Activated T-cell treated with anti-CD3 and anti-CD28 coated beads for 48 hours (primary cell): ENCODE measurements around the gene GPD2.
"Not testable (repeated sequence)": the region's sequence is repeated elsewhere in the genome, so short reads cannot be mapped to it uniquely, and the experiment has no call there.

Experiments
- DNase-seq: peaks from one replicate; pipeline ENCODE4 v3.0.0-alpha.2; 2020; ENCODE audit warnings: low read depth

The GPD2 gene

DNA sequence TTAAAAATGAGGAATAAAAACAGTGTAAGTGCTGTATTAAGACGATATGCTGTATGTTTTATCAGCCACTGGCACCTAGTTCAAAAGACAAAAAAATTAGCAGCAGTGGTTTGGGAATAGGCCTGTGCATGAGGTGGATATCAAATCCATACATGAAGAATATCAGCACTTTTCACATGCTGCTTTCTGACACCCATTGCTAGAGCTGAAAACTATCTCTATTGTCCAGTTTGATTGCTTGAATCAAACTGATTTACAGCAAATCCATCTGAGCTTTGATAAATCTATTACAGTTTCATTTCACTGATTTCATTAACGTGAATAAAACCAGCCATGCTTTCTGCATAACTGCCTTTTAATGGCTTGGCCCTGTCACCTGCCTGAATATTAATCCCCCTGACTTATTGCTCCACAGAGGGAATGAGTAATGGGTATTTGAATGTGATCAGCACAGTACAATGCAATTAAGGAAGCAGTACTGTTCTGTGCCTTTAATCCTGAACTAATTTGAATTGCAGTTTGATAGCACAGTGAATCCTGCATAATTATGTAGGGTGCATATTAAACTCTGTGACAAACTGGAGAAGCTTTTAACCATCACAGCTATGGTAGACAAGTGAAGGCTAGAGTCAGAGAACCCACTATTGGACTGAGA lies 154.0 kb downstream of the GPD2 start:
- no peak for DNase-seq

DNA sequence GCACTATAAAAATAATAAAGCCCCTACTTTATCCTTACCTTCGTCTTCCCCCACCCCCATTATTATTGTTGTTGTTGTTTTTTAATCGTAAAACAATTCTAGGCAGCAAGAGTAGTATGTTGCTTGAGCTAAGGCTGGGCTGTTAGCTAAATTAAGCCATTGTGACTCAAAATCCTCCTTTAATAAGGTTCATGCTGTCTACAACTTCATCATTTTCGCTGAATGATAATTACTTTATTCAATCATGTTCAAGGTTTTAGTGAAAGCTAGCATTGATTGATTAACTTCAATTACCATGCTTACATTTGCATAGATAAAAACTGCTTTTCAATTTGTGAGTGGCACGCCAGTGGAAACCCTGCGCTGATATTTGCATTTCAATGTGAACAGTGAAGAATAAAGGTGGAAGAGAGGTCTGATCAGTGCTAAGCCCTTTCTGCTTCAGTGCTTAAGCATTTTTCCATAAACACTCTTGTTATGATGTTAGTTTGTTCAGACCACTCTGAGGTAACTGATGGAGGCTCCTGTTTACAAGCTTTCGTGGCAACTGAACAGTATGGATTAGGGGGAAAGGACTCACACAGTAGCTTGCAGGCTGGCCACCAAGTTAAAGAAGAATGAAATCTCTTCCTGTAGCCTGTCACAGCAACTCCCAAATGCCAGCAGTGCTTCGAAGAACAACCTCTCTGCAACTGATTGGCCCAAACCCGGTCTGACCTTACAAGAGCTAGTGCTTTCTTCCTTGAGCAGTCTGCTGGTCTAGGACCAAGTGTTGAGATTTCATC lies 156.8 kb downstream of the GPD2 start:
- no peak for DNase-seq

DNA sequence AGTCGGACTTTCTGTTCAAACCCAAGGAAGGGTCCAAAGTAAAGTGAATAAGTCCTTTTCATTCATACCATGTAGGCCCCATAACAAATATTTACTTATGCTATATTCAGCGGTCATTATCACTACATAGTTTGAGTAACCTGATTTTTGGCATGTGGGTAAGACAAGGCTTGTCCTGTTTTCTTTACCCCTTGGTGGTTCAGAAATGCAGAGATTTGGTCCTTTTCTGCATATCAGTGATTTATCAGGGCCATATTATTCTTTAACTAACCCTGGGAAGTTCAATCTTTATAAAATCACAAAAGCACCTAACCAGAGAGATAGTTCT lies 157.4 kb downstream of the GPD2 start:
- DNase-seq, result no peak

DNA sequence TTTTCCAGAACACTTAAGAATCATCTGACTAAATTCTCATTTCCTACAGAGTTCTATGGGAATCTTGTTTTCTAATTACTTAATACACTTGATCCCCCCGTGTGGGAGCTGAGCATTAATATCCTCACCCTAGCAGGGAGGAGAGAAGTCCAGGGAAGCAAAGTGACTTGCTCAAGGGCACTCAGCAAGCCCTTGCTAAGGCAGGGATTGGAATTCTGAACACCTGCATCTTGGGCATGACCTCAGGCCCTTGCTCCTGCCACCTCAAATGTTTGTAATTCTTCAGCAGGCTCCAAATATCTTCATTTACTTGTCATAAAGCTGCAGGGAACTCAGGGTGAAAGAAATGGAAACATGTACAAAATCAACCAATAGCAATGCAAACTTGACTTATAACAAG lies 162.4 kb downstream of the GPD2 start:
- no peak for DNase-seq

DNA sequence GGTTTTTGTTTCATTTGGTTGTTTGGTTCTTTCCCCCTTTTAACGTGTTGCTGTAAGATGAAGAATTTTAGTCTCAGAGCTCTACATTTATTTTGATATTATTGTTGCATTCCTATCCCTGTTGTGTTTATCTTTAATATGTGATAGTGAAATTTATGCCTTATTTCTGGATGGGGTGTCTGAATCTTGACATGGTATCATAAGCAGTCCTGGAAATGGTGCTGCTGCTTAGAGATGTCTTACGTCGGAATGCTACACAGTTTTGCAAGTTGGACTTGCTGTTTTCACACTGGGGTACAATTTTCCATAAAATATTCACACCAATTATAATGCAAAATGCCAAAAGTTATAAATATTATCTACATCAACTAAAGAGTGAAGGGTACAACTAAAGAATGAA lies 164.0 kb downstream of the GPD2 start:
- DNase-seq, result no peak

DNA sequence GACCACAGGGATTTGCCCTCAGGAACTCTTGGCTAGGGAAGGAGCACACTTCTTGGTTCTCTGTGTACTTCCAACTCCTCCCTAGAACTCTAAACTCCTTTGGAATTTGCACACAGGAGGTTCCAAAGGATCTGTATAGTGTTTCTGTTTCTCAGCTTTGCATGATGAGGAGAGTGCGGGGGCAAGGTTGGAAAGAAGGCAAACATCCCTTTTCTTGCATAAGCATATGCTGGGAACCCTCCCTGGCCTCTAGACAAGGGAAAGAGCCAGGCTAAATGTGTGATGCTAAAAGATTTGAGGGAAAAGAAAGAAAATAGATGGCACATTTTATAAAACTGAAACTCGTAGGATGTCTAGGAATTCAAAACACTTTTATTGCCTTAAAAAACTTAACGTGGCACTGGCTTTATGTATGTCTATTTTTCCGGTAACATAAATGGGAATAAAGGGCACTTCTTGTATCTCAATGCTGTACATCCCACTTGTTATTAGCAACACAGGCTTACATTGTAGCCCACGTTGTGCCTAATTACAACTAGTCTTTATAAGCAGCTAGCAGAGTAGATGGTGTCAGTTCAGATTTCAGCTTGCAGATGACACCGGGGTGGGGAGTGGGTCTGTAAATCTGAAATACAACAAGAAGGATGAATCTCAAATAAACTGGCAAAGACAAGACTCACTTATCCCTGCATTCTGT lies 165.8 kb downstream of the GPD2 start:
- no peak for DNase-seq

DNA sequence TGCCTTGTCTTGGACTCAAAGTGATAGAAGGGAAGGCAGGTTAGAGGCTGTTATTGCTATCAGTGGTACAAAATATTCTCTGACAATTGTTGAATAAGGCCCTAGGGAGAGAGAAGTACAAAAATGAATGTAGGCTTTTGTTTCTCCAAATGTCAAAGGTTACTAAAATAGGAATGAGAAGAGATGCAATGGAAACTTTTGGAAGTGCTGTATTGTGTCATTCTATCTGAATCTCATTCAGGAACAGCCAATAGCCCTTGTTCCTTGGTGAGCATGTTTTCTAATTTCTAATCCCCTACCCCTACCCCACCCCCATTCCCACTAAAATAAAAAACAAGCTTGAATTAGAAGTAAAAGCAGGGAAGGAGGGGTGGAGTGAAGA lies 166.4 kb downstream of the GPD2 start:
- DNase-seq, result no peak

DNA sequence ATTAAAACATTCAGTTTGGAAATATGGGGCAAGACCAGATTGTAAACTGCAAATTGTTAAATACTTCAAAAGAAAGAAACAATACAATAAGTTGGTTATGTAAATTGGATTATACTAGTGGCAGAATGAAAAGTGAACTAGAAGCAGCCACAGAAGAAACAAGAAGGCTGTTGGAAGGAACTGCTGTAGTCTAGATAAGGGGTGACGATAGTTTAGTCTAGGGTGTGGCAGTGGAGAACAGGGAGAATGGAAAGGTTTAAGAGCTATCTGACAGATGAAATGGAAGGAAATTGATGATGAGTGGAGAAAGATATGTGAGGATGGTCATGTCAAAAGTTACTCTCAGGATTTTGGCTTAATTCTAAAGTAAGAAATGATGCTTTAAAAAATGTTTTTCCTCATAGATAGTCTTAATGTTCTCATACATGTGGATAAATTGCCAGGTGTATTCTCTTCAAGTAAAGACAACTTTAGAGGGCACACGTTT lies 179.7 kb downstream of the GPD2 start:
- no peak for DNase-seq

DNA sequence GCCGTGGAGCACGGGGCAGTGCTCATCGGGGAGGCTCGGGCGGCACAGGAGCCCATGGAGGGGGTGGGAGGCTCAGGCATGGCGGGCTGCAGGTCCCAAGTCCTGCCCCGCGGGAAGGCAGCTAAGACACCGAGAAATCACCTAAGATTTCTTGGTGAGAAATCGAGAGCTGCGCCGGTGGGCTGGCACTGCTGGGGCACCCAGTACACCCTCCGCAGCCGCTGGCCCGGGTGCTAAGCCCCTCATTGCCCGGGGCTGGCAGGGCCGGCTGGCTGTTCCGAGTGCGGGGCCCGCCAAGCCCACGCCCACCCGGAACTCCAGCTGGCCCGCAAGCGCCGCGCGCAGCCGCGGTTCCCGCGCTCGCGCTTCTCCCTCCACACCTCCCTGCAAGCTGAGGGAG lies 181.9 kb downstream of the GPD2 start:
- DNase-seq, result not testable (repeated sequence)

DNA sequence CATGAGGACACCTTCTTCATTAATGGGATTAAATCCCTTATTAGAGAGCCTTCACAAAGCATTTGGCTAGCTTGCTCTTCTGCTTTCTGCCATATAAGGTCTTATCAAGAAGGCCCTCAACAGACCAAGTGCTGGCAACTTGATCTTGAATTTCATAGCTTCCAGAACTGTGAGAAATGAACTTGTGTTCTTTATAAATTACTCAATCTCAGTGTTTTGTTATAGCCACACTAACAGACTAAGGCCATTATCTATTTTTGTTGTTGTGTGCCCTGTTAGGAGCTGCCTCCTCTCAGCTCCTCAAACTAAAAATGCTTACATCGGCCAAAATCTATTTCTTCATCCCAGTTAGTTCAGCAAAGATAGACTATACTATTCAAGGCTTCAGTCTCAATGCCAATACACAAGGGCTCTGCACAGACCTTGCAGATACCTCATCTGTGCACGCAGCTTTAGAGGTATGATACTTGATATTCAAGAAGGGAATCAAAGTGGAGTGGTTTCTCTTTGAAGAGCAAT lies 182.9 kb downstream of the GPD2 start:
- DNase-seq, result no peak

DNA sequence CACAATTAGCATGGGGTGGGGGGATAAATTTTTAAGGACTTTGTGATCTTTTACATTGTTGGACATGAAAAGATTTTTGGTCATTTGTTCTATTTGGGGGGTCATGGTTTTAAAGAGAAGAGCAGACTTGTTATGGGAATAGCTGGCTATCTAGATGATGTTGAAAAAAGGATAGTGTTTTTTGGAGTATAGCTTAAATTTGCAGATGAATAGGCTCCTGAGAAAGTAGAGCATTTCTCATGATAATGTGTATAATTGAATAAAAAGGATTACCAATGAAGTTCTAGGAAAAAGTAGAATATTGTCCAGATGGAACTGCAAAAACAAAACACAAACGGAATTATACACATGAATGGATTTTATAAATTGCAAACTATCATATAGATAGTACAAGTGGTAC lies 186.3 kb downstream of the GPD2 start:
- no peak for DNase-seq

DNA sequence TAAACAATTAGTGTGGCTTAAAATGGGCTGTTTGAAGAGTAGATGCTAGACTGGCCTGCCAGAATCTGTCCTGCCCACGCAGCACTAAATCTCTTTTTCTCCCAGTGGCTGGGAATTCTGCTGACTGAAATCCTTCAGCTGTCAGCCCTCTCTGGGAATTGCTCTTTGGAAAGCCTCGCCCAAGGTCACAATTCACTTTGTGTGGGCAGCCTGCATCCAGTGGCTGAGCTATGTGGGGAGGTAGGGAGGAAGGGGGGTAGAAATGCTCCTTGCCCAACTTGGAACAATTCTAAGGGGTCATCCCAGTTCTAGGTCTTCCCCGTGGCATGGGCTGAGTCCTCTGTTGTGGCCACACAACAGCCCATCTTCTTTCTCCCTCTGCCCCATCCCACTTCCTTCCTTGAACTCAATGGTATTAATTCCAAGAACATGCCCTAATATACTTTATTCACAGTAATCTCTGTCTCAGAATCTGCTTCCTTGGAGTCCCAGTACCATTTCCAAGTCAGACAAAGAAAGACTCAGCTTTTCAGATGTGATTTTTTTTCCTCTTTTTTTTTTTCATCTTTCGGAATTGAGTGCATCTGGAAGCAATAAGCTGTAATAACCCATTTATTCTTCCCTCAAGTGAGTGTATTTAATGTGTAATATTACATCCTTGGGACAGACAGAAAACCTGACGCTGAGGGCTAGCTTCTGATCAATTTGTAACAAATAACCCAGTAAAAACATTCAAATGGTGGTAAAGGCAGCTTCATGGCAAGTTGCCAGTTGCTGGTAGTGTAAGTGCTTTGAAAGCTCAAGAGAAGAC lies 189.4 kb downstream of the GPD2 start:
- DNase-seq, result no peak

DNA sequence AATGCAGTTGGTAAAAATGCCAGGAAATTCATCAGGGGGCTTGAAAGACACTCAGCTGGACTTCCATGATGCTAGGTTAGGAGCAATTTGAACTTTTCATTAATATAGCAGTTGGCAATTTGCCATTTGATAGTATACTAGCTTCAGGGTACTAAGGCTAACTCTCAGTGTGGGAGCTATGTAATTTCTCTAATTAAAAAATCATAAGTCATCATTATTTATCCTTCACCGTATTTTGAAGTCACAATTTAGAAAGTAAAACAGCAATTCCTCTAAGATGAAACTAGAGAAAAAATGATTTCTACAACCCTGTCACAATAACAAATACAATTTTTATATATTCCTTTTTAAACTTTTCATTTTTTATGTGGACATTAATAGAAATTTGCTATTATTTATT lies 190.8 kb downstream of the GPD2 start:
- no peak for DNase-seq

DNA sequence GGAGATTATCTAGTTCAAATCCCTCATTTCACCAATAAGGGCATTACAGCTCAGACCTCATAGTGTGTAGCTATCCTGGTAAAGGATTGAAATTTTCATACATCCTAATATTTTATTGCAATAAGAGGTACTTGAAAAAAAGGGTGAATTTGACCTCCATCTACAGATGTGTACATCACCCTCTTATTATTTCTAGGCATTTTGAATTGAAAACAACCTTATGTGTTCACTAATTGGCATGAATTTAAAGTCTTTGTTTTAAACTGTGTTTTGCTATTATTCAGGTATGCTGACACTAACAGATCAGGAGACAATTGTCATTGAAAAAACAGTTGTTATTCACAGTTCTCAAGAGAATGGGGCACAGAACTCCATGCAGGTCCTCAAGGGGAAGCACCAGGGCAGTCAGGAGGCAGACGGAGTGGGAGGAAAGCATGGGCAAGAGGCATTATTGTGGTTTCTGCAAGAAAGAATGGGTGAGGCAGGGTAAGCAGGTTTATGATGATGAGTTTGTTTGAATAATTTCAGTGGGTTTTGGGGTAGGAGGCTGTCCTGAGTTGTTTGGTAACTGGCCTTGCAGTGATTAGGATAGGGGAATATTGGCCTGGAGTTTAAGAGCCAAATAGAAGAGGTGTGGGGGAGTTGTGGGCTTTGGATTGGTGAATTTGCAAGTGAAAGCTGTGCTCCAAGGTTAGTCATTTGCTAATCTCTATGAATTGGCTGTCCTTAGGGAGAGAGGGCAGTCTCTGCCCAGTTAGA lies 194.6 kb downstream of the GPD2 start:
- no peak for DNase-seq

DNA sequence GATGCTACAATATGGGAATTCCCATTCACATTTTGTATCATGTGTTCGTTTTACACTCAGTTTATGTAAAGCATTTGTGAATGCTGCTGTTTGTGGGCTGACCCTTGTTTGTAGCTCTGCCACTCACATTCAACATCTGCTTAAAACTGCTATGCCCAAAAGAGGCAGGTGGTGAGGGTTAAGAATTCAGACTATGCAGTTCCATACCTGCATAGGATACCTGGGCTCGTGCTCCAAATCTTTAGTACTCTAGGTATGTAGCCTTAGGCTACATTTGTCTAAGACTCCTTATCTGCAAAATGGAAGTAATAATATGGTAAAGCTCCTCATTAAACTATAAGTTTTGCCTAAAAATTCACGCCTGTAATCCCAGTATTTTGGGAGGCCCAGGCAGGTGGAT lies 199.5 kb downstream of the GPD2 start:
- no peak for DNase-seq
